GM12875 (cell line): Measurements from ENCODE around the gene PDCD11.

Experiments
- H3K4me3 ChIP-seq: one replicate; pipeline ENCODE4 v1.5.1; 2011; ENCODE audit warnings: low read depth, low read length, control low read depth
- CTCF ChIP-seq: IDR thresholded peaks from 2 replicates; pipeline ENCODE4 v1.5.1; 2011; ENCODE audit warnings: low read depth, mild to moderate bottlenecking, control low read depth, inconsistent platforms, low read length, moderate library complexity, borderline replicate concordance; ENCODE audit not compliant: insufficient read depth

The PDCD11 gene

GRCh38 chr10:103487410-103487708 lies 90.9 kb downstream of the PDCD11 start:
- no peak overlapping the region for H3K4me3 ChIP-seq
- no peak for TF ChIP-seq CTCF

- no peak for TF ChIP-seq CTCF
- no peak overlapping the region for H3K4me3 ChIP-seq
Measured at GRCh38 chr10:103490986-103491314, 94.5 kb downstream of the PDCD11 start.

- no peak for TF ChIP-seq CTCF
- no peak overlapping the region for H3K4me3 ChIP-seq
Measured at GRCh38 chr10:103491729-103492364, 95.4 kb downstream of the PDCD11 start.

DNA sequence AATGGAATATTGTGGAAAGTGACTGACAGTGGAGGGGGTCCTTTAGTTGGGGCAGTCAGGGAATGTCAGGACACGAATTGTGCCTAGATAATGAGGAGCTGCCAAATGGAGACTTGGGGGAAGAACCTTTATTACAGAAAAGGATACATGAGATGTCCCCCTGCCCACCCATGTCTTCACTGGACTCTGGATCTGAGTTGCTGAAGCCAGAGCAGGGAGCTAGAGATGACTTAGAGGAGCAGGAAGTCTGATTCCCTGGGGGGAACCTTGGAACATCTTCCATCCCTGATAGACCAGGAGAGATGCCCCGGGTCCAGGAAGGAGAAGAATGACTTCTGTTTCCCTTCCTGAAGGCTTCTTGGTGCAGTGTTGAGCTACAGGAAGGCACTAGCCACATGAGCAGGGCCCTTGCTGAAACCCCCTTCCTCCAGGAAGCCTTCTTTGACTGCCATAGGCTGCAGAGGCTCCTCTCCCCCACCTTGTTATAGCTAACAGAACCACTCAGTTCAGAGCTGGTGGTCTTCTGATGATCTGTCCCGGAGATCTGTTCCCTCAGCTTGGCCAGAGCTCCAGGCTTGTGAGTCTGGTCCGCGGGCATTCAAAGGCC lies 96.3 kb downstream of the PDCD11 start:
- H3K4me3 ChIP-seq: no peak overlapping the region
- no peak for TF ChIP-seq CTCF

GRCh38 chr10:103493362-103493915 lies 97.0 kb downstream of the PDCD11 start, which contains the start of gene NEURL1:
NEURL1 (plus strand) TSS chr10:103493705; CDS start chr10:103494388, 683 bp downstream.
- TF ChIP-seq CTCF: no peak
- peak within 1 kb of the TSS; percentile 42 for H3K4me3 ChIP-seq

DNA sequence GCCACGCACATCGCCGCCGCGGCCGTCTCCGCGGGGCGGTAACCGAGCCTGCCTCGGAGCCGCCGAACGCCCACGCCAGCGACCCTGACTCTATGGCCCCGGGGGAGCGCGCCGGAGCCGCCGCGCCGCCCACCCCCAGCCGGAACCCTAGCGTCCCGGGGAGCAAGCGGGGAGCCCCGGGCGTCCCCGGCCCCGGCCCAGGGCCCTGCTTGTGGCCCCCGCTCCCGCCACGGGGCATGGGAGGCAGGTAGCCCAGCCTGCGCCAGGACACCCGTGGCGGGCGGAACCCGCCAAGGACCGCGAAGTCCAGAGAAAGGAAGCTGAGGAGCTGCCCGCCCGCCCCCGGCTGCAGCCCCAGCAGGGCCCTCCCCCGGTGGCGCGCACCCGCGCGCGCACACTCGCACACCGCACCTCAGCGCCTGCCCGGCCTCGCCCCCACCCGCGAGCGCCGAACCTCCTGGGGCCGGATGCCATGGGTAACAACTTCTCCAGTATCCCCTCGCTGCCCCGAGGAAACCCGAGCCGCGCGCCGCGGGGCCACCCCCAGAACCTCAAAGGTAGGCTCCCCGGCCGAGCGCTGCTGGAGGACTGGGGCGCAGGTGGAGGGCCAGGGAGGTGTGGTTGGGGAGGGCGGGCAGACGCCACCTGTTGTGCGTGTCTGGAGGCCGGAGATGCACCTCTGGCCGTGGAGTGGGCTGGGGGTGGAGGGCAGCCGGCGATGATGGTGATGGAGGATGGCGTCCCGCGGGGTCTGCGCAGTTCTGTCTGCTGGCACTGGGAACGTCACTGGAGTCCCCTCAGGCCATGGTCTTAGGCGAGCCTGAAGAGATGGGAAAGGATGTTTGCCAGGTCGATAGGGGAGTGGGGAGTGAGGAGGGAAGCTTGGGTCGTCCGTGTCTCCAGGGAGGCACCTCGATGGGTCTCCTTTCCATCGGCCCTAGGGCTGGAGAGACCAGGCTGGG lies 97.8 kb downstream of the PDCD11 start:
- TF ChIP-seq CTCF: no peak
- H3K4me3 ChIP-seq: peak overlapping the region; percentile 34
